GM23338 (cell line): ENCODE data around the gene TDP2. TPM values are rescaled to one million over a fixed set of nuclear protein-coding genes. Genes with fewer than 3 reads are reported as not detected.

Source experiments
- ATAC-seq: fragments of 200-7000 bp; cut with Tn5 transposase; 3 replicates; pipeline ENCODE4 v1.9.1; 2020
- DNase-seq: peaks from one replicate; pipeline ENCODE4 v3.0.0-alpha.2; 2015; ENCODE audit warnings: low spot score
- H2AFZ ChIP-seq: fragments of 200-600 bp; sonication (generic); 2 replicates; pipeline ENCODE4 v1.8.0; 2016; ENCODE audit warnings: antibody characterized with exemption, mild to moderate bottlenecking, moderate library complexity
- H3F3A ChIP-seq: fragments of 200-600 bp; sonication (generic); replicated peaks from 2 replicates; pipeline ENCODE4 v1.8.0; 2017; ENCODE audit warnings: antibody characterized with exemption, mixed run types, low read depth
- H3K27ac ChIP-seq: fragments of 200-600 bp; sonication (generic); 2 replicates; pipeline ENCODE4 v1.6.1; 2016; ENCODE audit warnings: low read depth
- H3K27me3 ChIP-seq: fragments of 200-600 bp; sonication (generic); 2 replicates; pipeline ENCODE4 v1.8.0; 2016; ENCODE audit warnings: mild to moderate bottlenecking, mixed run types, moderate library complexity; ENCODE audit not compliant: insufficient read depth
- H3K36me3 ChIP-seq: fragments of 200-600 bp; sonication (generic); 2 replicates; pipeline ENCODE4 v1.8.0; 2016; ENCODE audit warnings: mild to moderate bottlenecking; ENCODE audit not compliant: insufficient read depth
- H3K4me1 ChIP-seq: fragments of 200-600 bp; sonication (generic); 2 replicates; pipeline ENCODE4 v1.8.0; 2016; ENCODE audit warnings: mild to moderate bottlenecking, moderate library complexity; ENCODE audit not compliant: insufficient read depth
- H3K4me2 ChIP-seq: fragments of 200-600 bp; sonication (generic); 2 replicates; pipeline ENCODE4 v1.7.1; 2017; ENCODE audit warnings: mixed run types
- H3K4me3 ChIP-seq: fragments of 200-600 bp; sonication (generic); 2 replicates; pipeline ENCODE4 v1.6.1; 2016; ENCODE audit warnings: mixed run types
- H3K79me2 ChIP-seq: fragments of 200-600 bp; sonication (generic); replicated peaks from 2 replicates; pipeline ENCODE4 v1.8.0; 2017; ENCODE audit warnings: mild to moderate bottlenecking; ENCODE audit not compliant: insufficient read depth
- H3K9me2 ChIP-seq: fragments of 200-600 bp; sonication (generic); 2 replicates; pipeline ENCODE4 v1.8.0; 2017; ENCODE audit not compliant: insufficient read depth
- H4K20me1 ChIP-seq: fragments of 200-600 bp; sonication (generic); replicated peaks from 2 replicates; pipeline ENCODE4 v1.8.0; 2017; ENCODE audit warnings: mild to moderate bottlenecking; ENCODE audit not compliant: insufficient read depth
- H3K27ac Mint-ChIP-seq: 2 replicates; pipeline ENCODE4 v1.8.0; 2020; ENCODE audit warnings: inconsistent platforms, mild to moderate bottlenecking, moderate library complexity, mixed read lengths
- H3K27me3 Mint-ChIP-seq: 3 replicates; pipeline ENCODE4 v1.8.0; 2022; ENCODE audit warnings: low read depth, mild to moderate bottlenecking, moderate library complexity, mixed read lengths, inconsistent platforms; ENCODE audit not compliant: insufficient read depth, poor library complexity
- H3K36me3 Mint-ChIP-seq: 3 replicates; pipeline ENCODE4 v1.8.0; 2021; ENCODE audit warnings: low read depth, mild to moderate bottlenecking, inconsistent platforms, moderate library complexity, mixed read lengths
- H3K4me1 Mint-ChIP-seq: 3 replicates; pipeline ENCODE4 v1.8.0; 2020; ENCODE audit warnings: mild to moderate bottlenecking, inconsistent platforms, mixed read lengths
- H3K4me3 Mint-ChIP-seq: 3 replicates; pipeline ENCODE4 v1.8.0; 2021; ENCODE audit warnings: moderate library complexity, mild to moderate bottlenecking, inconsistent platforms, mixed read lengths
- H3K9me3 Mint-ChIP-seq: 3 replicates; pipeline ENCODE4 v1.8.0; 2020; ENCODE audit warnings: moderate library complexity, mild to moderate bottlenecking, inconsistent platforms, mixed read lengths
- CREB1 ChIP-seq: fragments of 250-450 bp; sonication (Bioruptor Pico); IDR thresholded peaks from 2 replicates; pipeline ENCODE4 v1.5.0; 2020; ENCODE audit warnings: low read depth, mild to moderate bottlenecking, moderate library complexity
- JUNB ChIP-seq: IDR thresholded peaks from one replicate; pipeline ENCODE4 v1.6.1; 2016; ENCODE audit warnings: antibody characterized with exemption; ENCODE audit not compliant: unreplicated experiment
- NANOG ChIP-seq: IDR thresholded peaks from 2 replicates; pipeline ENCODE4 v1.6.1; 2016; ENCODE audit warnings: antibody characterized with exemption, borderline replicate concordance
- POLR2AphosphoS5 ChIP-seq: IDR thresholded peaks from 2 replicates; pipeline ENCODE4 v1.6.1; 2016; ENCODE audit warnings: antibody characterized with exemption, low read depth
- REST ChIP-seq: IDR thresholded peaks from one replicate; pipeline ENCODE4 v1.6.1; 2018; ENCODE audit warnings: antibody characterized with exemption; ENCODE audit not compliant: unreplicated experiment
- ZNF114 ChIP-seq: fragments of 250-450 bp; sonication (Bioruptor Pico); IDR thresholded peaks from 2 replicates; pipeline ENCODE4 v1.5.0; 2020; ENCODE audit warnings: mild to moderate bottlenecking, moderate library complexity
- ZNF331 ChIP-seq: fragments of 250-450 bp; sonication (Bioruptor Pico); IDR thresholded peaks from 2 replicates; pipeline ENCODE4 v1.5.0; 2020; ENCODE audit warnings: low read depth, mild to moderate bottlenecking, moderate library complexity
- polyA plus RNA-seq: library from polyadenylated mRNA; unstranded; fragments of >200 nt; fragmentation: Nextera tagmentation; extraction: Ambion mirVana; gene quantifications from 2 replicates; pipeline ENCODE4 v1.2.1, GENCODE V29; 2016
- total RNA-seq: library from RNA; depleted of rRNA; stranded (reverse); fragments of >200 nt; shearing (Covaris generic); gene quantifications from 2 replicates; pipeline ENCODE4 v1.2.3, GENCODE V29; 2014

Gene TDP2
- total and polyA plus RNA-seq, 2 experiments from 2014 or later, result 46.8 to 47.8 TPM

GRCh38 chr6:24659561-24659960 is 7.1 kb downstream of the TDP2 start:
- no peak overlapping the region for H3K4me3 Mint-ChIP-seq

GRCh38 chr6:24658573-24659560 is 7.8 kb downstream of the TDP2 start:
- H3K4me1 ChIP-seq, result peaks cover 12% of the 10 kb centered on the region
- Mint-ChIP-seq H3K4me1 (peaks cover 26% of the 10 kb centered on the region), H3K36me3 (peaks cover 59% of the 10 kb centered on the region), H3K27me3 (no peaks in the 10 kb centered on the region), H3K4me3 (no peak overlapping the region), H3K9me3 (no peaks in the 10 kb centered on the region), H3K27ac (peak overlapping the region; percentile 92)
- no peaks in the 10 kb centered on the region for H3K9me2 ChIP-seq
- DNase-seq (peak; percentile 91), ATAC-seq (peak; percentile 94)
- peak overlapping the region; percentile 65 for H3K27ac ChIP-seq
- no peaks in the 10 kb centered on the region for H4K20me1 ChIP-seq
- peaks cover 16% of the 10 kb centered on the region for H3K36me3 ChIP-seq
- H3F3A ChIP-seq, result no peaks in the 10 kb centered on the region
- H3K79me2 ChIP-seq, result peaks cover 62% of the 10 kb centered on the region
- H3K4me3 ChIP-seq, result no peak overlapping the region
- H3K4me2 ChIP-seq, result 0 out of 2 replicates have a peak overlapping the region, but pooled peaks have one; percentile 7
- H3K27me3 ChIP-seq, result no peaks in the 10 kb centered on the region
- H2AFZ ChIP-seq, result no peak overlapping the region
- TF ChIP-seq ZNF114 (CRISPR knock-in tag) (no peak), CREB1 (CRISPR knock-in tag) (0 out of 2 replicates have a peak, but pooled peaks have one; percentile 5), JUNB (no peak)

More at GRCh38 chr6:24659561-24659960, 7.1 kb downstream of the TDP2 start:
- Histone ChIP-seq H3K9me2 (no peaks in the 10 kb centered on the region), H2AFZ (no peak overlapping the region), H3K4me3 (no peak overlapping the region), H4K20me1 (no peaks in the 10 kb centered on the region), H3K27ac (peak overlapping the region; percentile 65), H3K36me3 (peaks cover 9% of the 10 kb centered on the region), H3F3A (no peaks in the 10 kb centered on the region), H3K27me3 (no peaks in the 10 kb centered on the region), H3K4me1 (peaks cover 12% of the 10 kb centered on the region), H3K79me2 (peaks cover 69% of the 10 kb centered on the region), H3K4me2 (0 out of 2 replicates have a peak overlapping the region, but pooled peaks have one; percentile 7)
- peak; percentile 30 for DNase-seq
- TF ChIP-seq ZNF331 (CRISPR knock-in tag) (no peak), NANOG (no peak), REST (no peak), CREB1 (CRISPR knock-in tag) (no peak), POLR2AphosphoS5 (no peak)
- no peaks in the 10 kb centered on the region for H3K9me3 Mint-ChIP-seq
- H3K4me1 Mint-ChIP-seq, result peaks cover 32% of the 10 kb centered on the region
- H3K27me3 Mint-ChIP-seq, result no peaks in the 10 kb centered on the region
- H3K27ac Mint-ChIP-seq, result peak overlapping the region; percentile 92
- no peak for ATAC-seq
- peaks cover 61% of the 10 kb centered on the region for H3K36me3 Mint-ChIP-seq
